NCI-H2081 treated with DMSO at 0.1 percent for 48 hours (cell line): ENCODE data around the gene RAPGEF4.

Source experiments
- DNase-seq: peaks from one replicate; lab custom pipeline; 2025; lab: John Stamatoyannopoulos, UW

Gene RAPGEF4

GRCh38 chr2:172735582-172736423 is at the start of gene RAPGEF4:
TSS of gene RAPGEF4 (plus strand) at chr2:172735845. CDS start at chr2:172735984, 139 bp downstream.
- DNase-seq = no peak

- DNase-seq = no peak
Measured at GRCh38 chr2:172693037-172693436, 42.6 kb upstream of the RAPGEF4 start.

GRCh38 chr2:172693529-172694455 is 41.9 kb upstream of the RAPGEF4 start:
- no peak for DNase-seq

- DNase-seq = no peak
Measured at GRCh38 chr2:172697296-172697695, 38.3 kb upstream of the RAPGEF4 start.

- no peak for DNase-seq
Measured at GRCh38 chr2:172698041-172698863, 37.4 kb upstream of the RAPGEF4 start.

- no peak for DNase-seq
Measured at GRCh38 chr2:172701250-172701649, 34.4 kb upstream of the RAPGEF4 start.

- no peak for DNase-seq
Measured at GRCh38 chr2:172702451-172702850, 33.2 kb upstream of the RAPGEF4 start.

- DNase-seq = peak; percentile 6
Measured at GRCh38 chr2:172704072-172704936, 31.3 kb upstream of the RAPGEF4 start.

- DNase-seq = no peak
Measured at GRCh38 chr2:172705352-172705751, 30.3 kb upstream of the RAPGEF4 start.

- no peak for DNase-seq
Measured at GRCh38 chr2:172708247-172708646, 27.4 kb upstream of the RAPGEF4 start.

GRCh38 chr2:172709566-172710291 is 25.9 kb upstream of the RAPGEF4 start:
- DNase-seq = no peak

GRCh38 chr2:172710584-172711047 is 25.0 kb upstream of the RAPGEF4 start:
- peak; percentile 46 for DNase-seq

- DNase-seq = no peak
Measured at GRCh38 chr2:172711110-172711509, 24.5 kb upstream of the RAPGEF4 start.

GRCh38 chr2:172712251-172712650 is 23.4 kb upstream of the RAPGEF4 start:
- no peak for DNase-seq

GRCh38 chr2:172713365-172713875 is 22.2 kb upstream of the RAPGEF4 start:
- no peak for DNase-seq

GRCh38 chr2:172722481-172722880 is 13.2 kb upstream of the RAPGEF4 start:
- no peak for DNase-seq

- no peak for DNase-seq
Measured at GRCh38 chr2:172723286-172723685, 12.4 kb upstream of the RAPGEF4 start.

GRCh38 chr2:172724724-172725123 is 10.9 kb upstream of the RAPGEF4 start:
- no peak for DNase-seq

GRCh38 chr2:172725284-172725683 is 10.4 kb upstream of the RAPGEF4 start:
- DNase-seq = no peak

- DNase-seq = no peak
Measured at GRCh38 chr2:172725746-172726145, 9.9 kb upstream of the RAPGEF4 start.
